CD8-positive, alpha-beta memory T cell (primary cell): ENCODE data around the gene SDK1. TPM values are rescaled to one million over a fixed set of nuclear protein-coding genes. Genes with fewer than 3 reads are reported as not detected.
A peak's percentile ranks its signal among the peaks of the same experiment; 100 is the strongest.

Source experiments
- CTCF ChIA-PET: fragments of 350-600 bp; sonication (Branson Sonifier 250); formaldehyde crosslinking; loops from one replicate; lab custom pipeline; 2021; ENCODE audit warnings: antibody characterized with exemption; lab: Charles Lee
- POLR2A ChIA-PET: fragments of 350-600 bp; sonication (Branson Sonifier 250); formaldehyde crosslinking; loops from one replicate; lab custom pipeline; 2021; ENCODE audit warnings: antibody characterized with exemption; lab: Charles Lee
- DNase-seq, 5 donors: peaks; one replicate each; pipeline versions ENCODE4 v3.0.0 to v3.0.0-alpha.2; 2020 to 2022; ENCODE audit warnings: mixed read lengths in 1 of 5
- H3K27ac ChIP-seq: one replicate; pipeline ENCODE4 v1.7.0; 2013; ENCODE audit warnings: low read depth, mild to moderate bottlenecking, low read length, moderate library complexity
- H3K27me3 ChIP-seq: 2 replicates; pipeline ENCODE4 v1.7.0; 2013; ENCODE audit warnings: low read length, mild to moderate bottlenecking; ENCODE audit not compliant: insufficient read depth, poor library complexity, severe bottlenecking
- H3K36me3 ChIP-seq: 2 replicates; pipeline ENCODE4 v1.7.0; 2013; ENCODE audit warnings: mild to moderate bottlenecking, low read length, moderate library complexity; ENCODE audit not compliant: insufficient read depth
- H3K4me1 ChIP-seq: 2 replicates; pipeline ENCODE4 v1.7.0; 2013; ENCODE audit warnings: mild to moderate bottlenecking, low read length, moderate library complexity; ENCODE audit not compliant: insufficient read depth
- H3K4me3 ChIP-seq: 2 replicates; pipeline ENCODE4 v1.7.0; 2013; ENCODE audit warnings: mild to moderate bottlenecking, low read length
- H3K9me3 ChIP-seq: 2 replicates; pipeline ENCODE4 v1.7.0; 2013; ENCODE audit warnings: mild to moderate bottlenecking, low read length
- H3K27ac Mint-ChIP-seq, 8 donors: one replicate each; pipeline ENCODE4 v1.8.0; 2020 to 2021; ENCODE audit warnings: mixed read lengths in 8 of 8, mild to moderate bottlenecking in 6 of 8, inconsistent platforms in 3 of 8, moderate library complexity in 3 of 8
- H3K27me3 Mint-ChIP-seq, 2 donors: one replicate each; pipeline ENCODE4 v1.8.0; 2020 to 2021; ENCODE audit warnings: mixed read lengths in 2 of 2, mild to moderate bottlenecking in 1 of 2, moderate library complexity in 1 of 2
- H3K36me3 Mint-ChIP-seq, 3 donors: one replicate each; pipeline ENCODE4 v1.8.0; 2020 to 2021; ENCODE audit warnings: mixed read lengths in 3 of 3, inconsistent platforms in 1 of 3, mild to moderate bottlenecking in 1 of 3
- H3K4me1 Mint-ChIP-seq, 3 donors: one replicate each; pipeline ENCODE4 v1.8.0; 2020 to 2021; ENCODE audit warnings: mixed read lengths in 3 of 3, inconsistent platforms in 1 of 3, mild to moderate bottlenecking in 1 of 3
- H3K4me3 Mint-ChIP-seq, 7 donors: one replicate each; pipeline ENCODE4 v1.8.0; 2020 to 2021; ENCODE audit warnings: mixed read lengths in 7 of 7, mild to moderate bottlenecking in 6 of 7, moderate library complexity in 4 of 7, inconsistent platforms in 2 of 7
- H3K9me3 Mint-ChIP-seq, 5 donors: one replicate each; pipeline ENCODE4 v1.8.0; 2020 to 2022; ENCODE audit warnings: mixed read lengths in 5 of 5, mild to moderate bottlenecking in 3 of 5, moderate library complexity in 2 of 5, inconsistent platforms in 1 of 5
- polyA plus RNA-seq: library from polyadenylated mRNA; unstranded; fragments of 300-500 nt; fragmentation: Illumina TruSeq; gene quantifications from one replicate; pipeline ENCODE4 v1.2.3, GENCODE V29; 2021
- total RNA-seq, 2 experiments: library from RNA; stranded (reverse); gene quantifications; one replicate each; pipeline ENCODE4 v1.2.3, GENCODE V29; 2021

SDK1 gene
- total and polyA plus RNA-seq, 3 experiments from 2014 or later: 0.04 TPM; not detected in 1

GRCh38 chr7:3461923-3462322 lies 160.9 kb downstream of the SDK1 start:
- Histone ChIP-seq H3K27ac (no peak overlapping the region), H3K27me3 (no peaks in the 10 kb centered on the region), H3K4me1 (peaks cover 37% of the 10 kb centered on the region), H3K9me3 (no peaks in the 10 kb centered on the region), H3K36me3 (no peaks in the 10 kb centered on the region), H3K4me3 (peak overlapping the region; percentile 19)
- POLR2A ChIA-PET: no interaction called here
- Mint-ChIP-seq H3K4me3 (peak overlapping the region in 5 of 7 donors; percentile 17 to 67 (median 47)), H3K9me3 (peaks cover 0 to 1% (median 0%) of the 10 kb centered on the region in 5 donors), H3K36me3 (no peaks in the 10 kb centered on the region), H3K4me1 (peaks cover 25 to 33% (median 30%) of the 10 kb centered on the region in 3 donors), H3K27me3 (peaks cover 0 to 4% of the 10 kb centered on the region in 2 donors), H3K27ac (peak overlapping the region in 7 of 8 donors; percentile 0 to 89 (median 53))
- CTCF ChIA-PET: interaction anchor here (1.4 kb wide), 1 partner anchor 49 kb away, joined by 3 read pairs; no protein-coding TSS in a partner anchor
- peak; percentile 30 to 87 (median 70) for DNase-seq

GRCh38 chr7:3463696-3464095 lies 162.6 kb downstream of the SDK1 start:
- Mint-ChIP-seq H3K4me3 (no peak overlapping the region), H3K4me1 (peaks cover 25 to 33% (median 30%) of the 10 kb centered on the region in 3 donors), H3K36me3 (no peaks in the 10 kb centered on the region), H3K27ac (no peak overlapping the region), H3K9me3 (no peaks in the 10 kb centered on the region), H3K27me3 (peaks cover 0 to 3% of the 10 kb centered on the region in 2 donors)
- Histone ChIP-seq H3K36me3 (no peaks in the 10 kb centered on the region), H3K4me3 (no peak overlapping the region), H3K4me1 (peaks cover 37% of the 10 kb centered on the region), H3K27me3 (no peaks in the 10 kb centered on the region), H3K27ac (no peak overlapping the region), H3K9me3 (no peaks in the 10 kb centered on the region)
- ChIA-PET POLR2A (no interaction called here), CTCF (no interaction called here)
- no peak for DNase-seq

GRCh38 chr7:3464900-3465622 lies 164.0 kb downstream of the SDK1 start:
- DNase-seq: peak in 3 of 5 donors; percentile 4 to 80 (median 43)
- Mint-ChIP-seq H3K36me3 (no peaks in the 10 kb centered on the region), H3K9me3 (no peaks in the 10 kb centered on the region), H3K4me3 (peak overlapping the region in 1 of 7 donors; percentile 8), H3K4me1 (peaks cover 25 to 33% (median 30%) of the 10 kb centered on the region in 3 donors), H3K27ac (peak overlapping the region in 4 of 8 donors; percentile 76 to 88 (median 87)), H3K27me3 (no peaks in the 10 kb centered on the region)
- POLR2A ChIA-PET: no interaction called here
- no peaks in the 10 kb centered on the region for H3K27me3 ChIP-seq
- H3K36me3 ChIP-seq: no peaks in the 10 kb centered on the region
- H3K27ac ChIP-seq: no peak overlapping the region
- H3K9me3 ChIP-seq: no peaks in the 10 kb centered on the region
- no peak overlapping the region for H3K4me3 ChIP-seq
- H3K4me1 ChIP-seq: peaks cover 33% of the 10 kb centered on the region
- CTCF ChIA-PET: no interaction called here

- Mint-ChIP-seq H3K4me3 (no peak overlapping the region), H3K27me3 (no peaks in the 10 kb centered on the region), H3K9me3 (no peaks in the 10 kb centered on the region), H3K36me3 (no peaks in the 10 kb centered on the region), H3K4me1 (peaks cover 19 to 28% (median 27%) of the 10 kb centered on the region in 3 donors), H3K27ac (no peak overlapping the region)
- ChIA-PET CTCF (no interaction called here), POLR2A (no interaction called here)
- H3K27ac ChIP-seq: no peak overlapping the region
- H3K27me3 ChIP-seq: no peaks in the 10 kb centered on the region
- no peaks in the 10 kb centered on the region for H3K9me3 ChIP-seq
- peaks cover 23% of the 10 kb centered on the region for H3K4me1 ChIP-seq
- no peak overlapping the region for H3K4me3 ChIP-seq
- H3K36me3 ChIP-seq: no peaks in the 10 kb centered on the region
- no peak for DNase-seq
Observed at GRCh38 chr7:3466261-3466660, 165.2 kb downstream of the SDK1 start.

GRCh38 chr7:3469641-3470040 lies 168.6 kb downstream of the SDK1 start:
- H3K36me3 ChIP-seq: no peaks in the 10 kb centered on the region
- no peak overlapping the region for H3K27ac ChIP-seq
- no peak for DNase-seq
- Mint-ChIP-seq H3K4me1 (peaks cover 0 to 7% (median 6%) of the 10 kb centered on the region in 3 donors), H3K9me3 (no peaks in the 10 kb centered on the region), H3K27me3 (no peaks in the 10 kb centered on the region), H3K36me3 (peaks cover 0 to 2% (median 0%) of the 10 kb centered on the region in 3 donors), H3K27ac (no peak overlapping the region), H3K4me3 (no peak overlapping the region)
- H3K4me3 ChIP-seq: no peak overlapping the region
- no peaks in the 10 kb centered on the region for H3K27me3 ChIP-seq
- CTCF ChIA-PET: no interaction called here
- no peaks in the 10 kb centered on the region for H3K9me3 ChIP-seq
- peaks cover 5% of the 10 kb centered on the region for H3K4me1 ChIP-seq
- POLR2A ChIA-PET: no interaction called here

GRCh38 chr7:3480197-3480596 lies 179.1 kb downstream of the SDK1 start:
- Histone ChIP-seq H3K9me3 (no peaks in the 10 kb centered on the region), H3K36me3 (no peaks in the 10 kb centered on the region), H3K27ac (no peak overlapping the region), H3K4me3 (no peak overlapping the region), H3K27me3 (no peaks in the 10 kb centered on the region), H3K4me1 (no peaks in the 10 kb centered on the region)
- CTCF ChIA-PET: no interaction called here
- H3K9me3 Mint-ChIP-seq: no peaks in the 10 kb centered on the region
- no peaks in the 10 kb centered on the region for H3K4me1 Mint-ChIP-seq
- H3K4me3 Mint-ChIP-seq: no peak overlapping the region
- peaks cover 2 to 4% of the 10 kb centered on the region in 2 donors for H3K27me3 Mint-ChIP-seq
- POLR2A ChIA-PET: no interaction called here
- DNase-seq: no peak
- H3K36me3 Mint-ChIP-seq: no peaks in the 10 kb centered on the region
- H3K27ac Mint-ChIP-seq: no peak overlapping the region

- CTCF ChIA-PET: no interaction called here
- no peaks in the 10 kb centered on the region for H3K9me3 ChIP-seq
- no peak overlapping the region for H3K27ac ChIP-seq
- Mint-ChIP-seq H3K9me3 (no peaks in the 10 kb centered on the region), H3K27me3 (peaks cover 0 to 4% of the 10 kb centered on the region in 2 donors), H3K4me3 (no peak overlapping the region), H3K36me3 (no peaks in the 10 kb centered on the region), H3K4me1 (no peaks in the 10 kb centered on the region), H3K27ac (no peak overlapping the region)
- no peaks in the 10 kb centered on the region for H3K4me1 ChIP-seq
- no peaks in the 10 kb centered on the region for H3K36me3 ChIP-seq
- no peak overlapping the region for H3K4me3 ChIP-seq
- no peaks in the 10 kb centered on the region for H3K27me3 ChIP-seq
- POLR2A ChIA-PET: no interaction called here
- no peak for DNase-seq
Observed at GRCh38 chr7:3481435-3481834, 180.4 kb downstream of the SDK1 start.

GRCh38 chr7:3482147-3482921 lies 181.3 kb downstream of the SDK1 start:
- Histone ChIP-seq H3K27ac (no peak overlapping the region), H3K4me1 (no peaks in the 10 kb centered on the region), H3K27me3 (no peaks in the 10 kb centered on the region), H3K36me3 (no peaks in the 10 kb centered on the region), H3K9me3 (no peaks in the 10 kb centered on the region), H3K4me3 (no peak overlapping the region)
- Mint-ChIP-seq H3K27me3 (peaks cover 0 to 4% of the 10 kb centered on the region in 2 donors), H3K4me1 (no peaks in the 10 kb centered on the region), H3K27ac (no peak overlapping the region), H3K36me3 (no peaks in the 10 kb centered on the region), H3K4me3 (no peak overlapping the region), H3K9me3 (no peaks in the 10 kb centered on the region)
- POLR2A ChIA-PET: no interaction called here
- no peak for DNase-seq
- CTCF ChIA-PET: no interaction called here
